ENCODE data around the gene SLX9.

Gene SLX9

GRCh38 chr21:44939532-44940115 lies at the start of gene SLX9:
SLX9 (plus strand) TSS chr21:44940029; CDS start chr21:44940058, 29 bp downstream.
- DNase-seq: peak; percentile 86

DNA sequence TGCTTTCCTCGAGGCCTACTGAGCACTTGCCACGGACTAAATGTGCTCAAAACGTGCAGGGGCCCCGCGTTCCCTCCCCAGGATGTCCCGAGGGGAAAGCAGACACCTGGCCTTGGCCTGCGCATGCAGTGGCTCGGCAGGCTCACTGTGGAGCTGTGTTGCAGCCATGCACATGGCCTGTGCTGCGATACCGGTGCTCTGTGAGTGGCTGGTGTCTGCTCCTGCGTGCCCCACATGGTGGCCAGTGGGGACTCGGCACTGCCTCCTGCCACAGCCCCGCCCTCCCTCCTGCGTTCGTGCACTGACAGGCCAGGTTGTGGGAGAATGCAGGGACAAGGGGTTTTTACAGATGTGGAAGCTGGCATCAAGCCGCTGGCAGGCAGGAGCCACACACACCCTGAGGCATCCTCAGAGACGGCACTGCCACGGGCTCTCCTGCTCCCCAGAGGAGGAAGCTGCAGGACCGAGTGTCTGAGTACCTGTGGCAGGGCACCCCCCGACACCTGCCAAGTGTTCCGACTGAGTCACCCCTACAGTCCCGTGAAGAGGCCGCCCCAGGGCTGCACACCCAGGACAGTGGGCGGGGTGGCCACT lies 49.4 kb upstream of the SLX9 start:
- DNase-seq: no peak

DNA sequence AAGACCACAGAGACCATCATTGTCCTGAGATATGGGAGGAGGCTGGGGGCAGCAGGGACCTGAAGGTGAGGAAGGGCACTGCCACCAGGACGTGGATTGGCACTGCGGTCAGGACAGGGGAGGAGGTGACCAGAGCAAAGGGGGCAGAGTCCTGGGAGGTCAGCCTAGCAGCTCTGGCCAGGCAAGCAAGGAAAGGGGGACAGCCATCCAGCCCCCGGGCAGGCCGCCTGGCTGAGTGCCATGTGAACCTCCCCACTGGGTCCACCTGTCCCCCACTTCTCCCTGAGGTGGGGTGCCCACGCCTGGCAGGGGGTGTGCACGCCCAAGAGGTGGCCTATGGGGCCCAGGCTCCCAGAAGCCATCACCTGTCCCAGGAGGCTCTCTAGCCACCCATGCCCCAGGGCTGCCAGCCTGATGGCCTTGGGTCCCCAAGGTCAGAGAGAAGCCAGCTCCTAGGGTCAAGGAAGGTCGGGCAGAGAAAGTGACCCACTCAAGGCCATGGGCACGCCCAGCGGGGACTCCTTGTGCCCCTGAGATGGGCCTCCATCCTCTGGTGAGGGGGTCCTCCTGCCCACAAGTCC lies 48.8 kb upstream of the SLX9 start:
- DNase-seq: no peak

DNA sequence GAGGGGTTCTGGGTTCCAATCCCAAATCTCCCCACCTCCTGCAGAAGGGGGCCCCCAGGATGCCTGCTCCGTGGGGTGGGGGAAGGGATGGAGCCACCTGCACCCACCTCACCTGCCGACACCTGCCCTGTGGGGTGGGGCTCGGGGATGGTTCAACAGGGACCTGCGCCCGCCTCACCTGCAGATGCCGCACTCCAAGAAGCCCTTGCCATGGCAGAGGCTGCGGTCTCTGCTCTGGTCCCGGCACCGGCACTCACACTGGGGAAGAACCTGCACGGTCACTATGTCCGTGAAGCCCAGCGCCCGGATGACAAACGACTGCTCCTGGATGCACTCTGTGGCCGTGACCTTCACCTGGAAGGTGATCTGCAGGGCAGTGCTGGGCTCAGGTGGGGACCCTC lies 48.2 kb upstream of the SLX9 start:
- no peak for DNase-seq

GRCh38 chr21:44892095-44892494 lies 47.7 kb upstream of the SLX9 start:
- DNase-seq: no peak

- peak; percentile 64 for DNase-seq
Measured at GRCh38 chr21:44892536-44893277, 47.1 kb upstream of the SLX9 start.

DNA sequence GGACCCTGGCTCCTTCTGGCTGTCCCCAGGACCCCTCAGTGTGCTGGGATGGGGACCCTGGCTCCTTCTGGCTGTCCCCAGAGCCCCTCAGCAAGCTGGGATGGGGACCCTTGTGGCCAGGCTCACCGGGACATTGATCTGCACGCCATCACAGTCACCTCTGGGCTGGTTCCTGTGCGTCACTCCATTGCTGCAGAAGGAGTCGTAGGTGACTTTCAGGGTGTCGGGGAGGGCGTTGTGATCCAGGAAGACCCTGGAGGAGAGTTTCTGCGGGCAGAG lies 46.6 kb upstream of the SLX9 start:
- DNase-seq: no peak

- DNase-seq: no peak
Measured at GRCh38 chr21:44893948-44894656, 45.7 kb upstream of the SLX9 start.

- no peak for DNase-seq
Measured at GRCh38 chr21:44894687-44895302, 45.0 kb upstream of the SLX9 start.

DNA sequence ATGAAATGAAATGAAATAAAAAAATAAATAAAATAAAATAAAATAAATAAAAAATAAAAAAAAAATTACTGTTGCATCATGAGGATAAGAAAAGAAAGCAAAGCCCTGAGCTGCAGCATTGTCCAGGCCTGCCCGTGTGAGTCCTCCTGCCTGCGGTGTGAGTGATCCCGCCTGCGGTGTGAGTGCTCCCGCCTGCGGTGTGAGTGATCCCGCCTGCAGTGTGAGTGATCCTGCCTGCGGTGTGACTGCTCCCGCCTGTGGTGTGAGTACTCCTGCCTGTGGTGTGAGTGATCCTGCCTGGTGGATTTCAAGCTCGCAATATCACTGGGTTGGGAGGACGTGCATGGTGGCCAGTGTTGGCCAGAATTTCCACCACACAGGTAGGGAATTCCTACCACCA lies 44.0 kb upstream of the SLX9 start:
- DNase-seq: no peak

- no peak for DNase-seq
Measured at GRCh38 chr21:44896561-44897286, 43.1 kb upstream of the SLX9 start.

DNA sequence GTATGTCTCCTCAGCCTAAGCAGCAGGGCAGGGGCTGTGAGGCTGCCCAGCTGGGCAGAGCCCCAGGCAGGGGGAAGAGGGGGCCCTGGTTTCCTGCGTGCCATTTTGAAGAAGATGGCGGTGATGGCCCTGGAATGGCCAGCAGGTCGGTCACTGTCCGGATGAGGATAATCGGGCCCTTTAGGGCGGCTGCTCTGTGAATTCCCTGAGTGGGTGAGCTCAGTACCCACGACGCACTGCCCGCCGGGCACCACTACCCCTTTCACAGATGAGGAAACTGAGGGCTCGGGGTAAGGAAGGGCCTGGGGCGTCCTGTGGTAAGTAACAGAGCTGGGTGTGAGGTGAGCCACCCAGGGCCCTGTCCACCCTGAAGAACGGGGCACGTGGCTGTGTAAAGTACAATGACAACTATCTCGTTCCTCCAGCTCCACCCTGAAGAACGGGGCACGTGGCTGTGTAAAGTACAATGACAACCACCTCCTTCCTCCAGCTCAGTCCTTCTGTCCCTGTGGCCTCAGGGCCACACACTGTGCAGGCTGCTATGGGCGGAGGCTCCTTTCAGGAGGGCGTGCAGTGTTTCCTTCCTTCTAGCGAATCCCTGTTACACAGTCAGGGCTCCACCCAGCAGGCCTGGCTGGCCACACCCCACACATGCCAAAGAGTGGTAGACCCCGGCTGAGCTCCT lies 42.4 kb upstream of the SLX9 start:
- no peak for DNase-seq

GRCh38 chr21:44898011-44898488 lies 41.8 kb upstream of the SLX9 start:
- DNase-seq: no peak

DNA sequence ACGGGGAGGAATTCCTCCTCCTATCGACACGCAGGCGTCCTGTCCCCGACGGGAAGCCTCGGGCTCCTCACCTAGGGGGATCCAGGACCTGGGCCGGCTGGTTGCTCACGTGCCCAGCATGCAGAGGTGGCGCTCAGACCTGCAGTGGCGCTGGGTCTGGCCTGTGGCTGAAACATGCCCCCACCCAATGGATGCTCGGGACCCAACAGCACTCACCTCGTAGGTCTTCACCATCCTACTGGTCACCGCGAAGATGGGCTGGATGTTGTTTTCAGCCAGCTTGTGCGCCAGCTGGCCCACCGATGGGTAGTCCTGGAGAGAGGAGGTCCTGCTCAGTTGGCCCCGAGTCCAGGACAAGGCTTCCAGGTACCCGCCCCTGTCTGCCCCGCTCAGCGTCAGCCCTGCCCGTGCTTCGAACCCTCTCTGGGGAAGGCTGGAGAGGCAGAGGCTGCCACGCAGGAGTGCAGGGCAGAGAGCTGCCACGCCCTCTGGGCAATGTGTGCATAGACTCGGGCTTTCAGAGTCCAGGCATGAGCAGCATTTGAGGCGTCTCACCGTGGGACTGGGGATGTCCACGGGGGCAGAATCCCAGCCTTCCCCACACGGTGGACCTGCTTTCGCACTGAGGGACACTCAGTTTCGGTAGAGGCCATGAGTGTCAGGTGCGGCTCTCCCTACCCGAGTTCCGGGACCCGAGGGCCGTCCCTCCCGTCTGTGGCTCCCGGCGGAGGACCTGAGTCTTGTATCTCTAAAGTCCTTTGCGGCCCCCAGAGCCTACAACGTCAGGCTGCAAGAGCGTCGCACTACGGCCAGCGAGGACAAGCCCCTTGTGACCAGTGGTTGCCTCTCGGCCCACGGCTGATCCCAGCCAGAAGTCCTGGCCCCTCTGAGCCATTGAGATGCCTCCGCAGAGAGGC lies 40.7 kb upstream of the SLX9 start:
- no peak for DNase-seq

- DNase-seq: no peak
Measured at GRCh38 chr21:44899768-44900558, 39.9 kb upstream of the SLX9 start.

- no peak for DNase-seq
Measured at GRCh38 chr21:44900559-44901251, 39.1 kb upstream of the SLX9 start.

DNA sequence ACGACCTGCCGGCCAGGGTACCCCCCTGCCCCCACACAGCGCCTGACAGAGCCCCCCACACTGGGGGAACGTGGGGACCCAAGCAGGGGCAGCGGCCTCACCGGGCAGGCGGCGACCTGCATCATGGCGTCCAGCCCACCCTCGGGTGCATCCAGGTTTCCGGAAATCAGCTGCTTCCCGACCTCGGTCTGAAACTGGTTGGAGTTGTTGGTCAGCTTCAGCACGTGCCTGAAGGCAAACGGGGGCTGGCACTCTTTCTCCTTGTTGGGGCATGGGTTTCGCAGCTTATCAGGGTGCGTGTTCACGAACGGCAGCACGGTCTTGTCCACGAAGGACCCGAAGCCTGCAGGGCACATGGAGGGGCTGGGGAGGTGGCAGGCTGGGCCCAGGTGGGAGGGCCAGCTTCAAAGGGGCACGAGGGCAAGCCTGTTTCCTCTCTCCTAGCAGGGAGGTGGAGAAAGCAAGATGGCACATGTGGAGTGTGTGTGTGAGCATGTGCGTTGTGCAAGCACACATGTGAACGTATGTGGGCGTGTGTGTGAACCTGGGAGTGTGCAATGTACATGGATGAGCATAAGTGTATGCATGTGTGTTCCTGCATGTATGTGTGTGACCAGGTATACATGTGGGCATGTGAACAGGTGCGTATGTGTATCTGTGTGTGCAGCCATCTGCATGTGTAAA lies 38.3 kb upstream of the SLX9 start:
- no peak for DNase-seq

DNA sequence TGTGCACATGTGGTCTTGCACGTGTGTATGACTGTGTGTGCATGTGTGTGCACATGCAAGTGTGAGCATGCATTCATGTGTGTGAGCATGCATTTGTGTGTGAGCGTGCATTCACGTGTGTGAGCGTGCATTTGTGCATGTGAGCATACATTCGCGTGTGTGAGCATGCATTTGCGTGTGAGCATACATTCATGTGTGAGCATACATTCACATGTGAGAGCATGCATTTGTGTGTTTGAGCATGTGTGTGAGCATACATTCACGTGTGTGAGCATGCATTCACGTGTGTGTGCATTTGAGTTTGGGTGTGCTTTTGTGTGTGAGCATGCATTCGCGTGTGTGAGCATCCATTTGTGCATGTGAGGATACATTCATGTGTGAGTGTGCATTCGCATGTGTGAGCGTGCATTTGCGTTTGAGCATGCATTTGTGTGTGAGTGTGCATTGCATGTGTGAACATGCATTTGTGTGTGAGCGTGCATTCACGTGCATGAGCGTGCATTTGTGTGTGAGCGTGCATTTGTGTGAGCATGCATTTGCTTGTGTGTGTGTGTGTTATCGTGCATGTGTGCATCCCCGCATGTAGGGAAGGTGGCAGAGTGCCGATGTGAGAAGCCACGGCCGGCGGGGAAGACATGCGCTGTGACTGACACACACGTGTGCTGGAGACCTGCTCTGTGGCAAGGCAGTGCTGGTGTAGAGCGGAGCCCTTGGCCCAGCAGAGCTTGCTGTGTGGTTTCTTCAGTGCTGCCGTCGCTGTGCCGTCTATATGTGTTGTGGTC lies 37.4 kb upstream of the SLX9 start:
- DNase-seq: no peak
